A549 treated with Hydrocortisone at 1 μM for 4 hours (cell line): ENCODE measurements around the gene GRIN2C. TPM values are rescaled to one million over a fixed set of nuclear protein-coding genes. Genes with fewer than 3 reads are reported as not detected.

Experiments used
- total RNA-seq: library from RNA; stranded (reverse); fragments of 200-300 nt; extraction: Qiagen RNA extraction; gene quantifications from 5 replicates; pipeline ENCODE4 v1.2.3, GENCODE V29; 2022

Gene GRIN2C
- total RNA-seq, result 0.15 to 0.30 TPM (median 0.18 TPM) in 5 replicates

GRCh38 chr17:74859459-74860228 is at the start of gene GRIN2C:
GRIN2C (minus strand) TSS chr17:74859885; CDS start chr17:74855092, 4,793 bp downstream.

GRCh38 chr17:74892974-74893911 is 33.6 kb upstream of the GRIN2C start, which contains the start of gene FADS6:
FADS6 (minus strand) TSS chr17:74893633; CDS start chr17:74893595, 38 bp downstream.

GRCh38 chr17:74872313-74873036 is 12.8 kb upstream of the GRIN2C start, which contains the start of gene FDXR:
FDXR (minus strand) TSS chr17:74872994; CDS start chr17:74872944, 50 bp downstream.

Other genes starting within 250 kb of the GRIN2C start
- not detected in 5 replicates for gene CD300E, start 236.1 kb downstream of the GRIN2C start, total RNA-seq
- not detected in 5 replicates for gene CD300LF, start 147.0 kb downstream of the GRIN2C start, total RNA-seq
- 0.84 to 1.7 TPM (median 1.2 TPM) in 5 replicates for gene RAB37, start 122.6 kb downstream of the GRIN2C start, total RNA-seq
- gene NHERF1, start 111.3 kb downstream of the GRIN2C start, total RNA-seq, result 35.6 to 43.3 TPM (median 40.9 TPM) in 5 replicates
- 47.3 to 59.2 TPM (median 52.9 TPM) in 5 replicates for gene NAT9, start 83.5 kb downstream of the GRIN2C start, total RNA-seq
- 52.1 to 74.4 TPM (median 60.4 TPM) in 5 replicates for gene FDXR, start 13.1 kb upstream of the GRIN2C start, total RNA-seq
- 0.09 TPM in 1 of 5 replicates, not detected in the others for gene FADS6, start 33.7 kb upstream of the GRIN2C start, total RNA-seq
- 0.02 to 0.14 TPM (median 0.09 TPM) in 5 replicates for gene USH1G, start 63.4 kb upstream of the GRIN2C start, total RNA-seq
- 0.06 to 0.12 TPM (median 0.08 TPM) in 5 replicates for gene OTOP2, start 64.4 kb upstream of the GRIN2C start, total RNA-seq
- gene OTOP3, start 76.0 kb upstream of the GRIN2C start, total RNA-seq, result not detected in 5 replicates
- 15.3 to 18.3 TPM (median 16.9 TPM) in 5 replicates for gene HID1, start 112.9 kb upstream of the GRIN2C start, total RNA-seq
- gene CDR2L, start 127.7 kb upstream of the GRIN2C start, total RNA-seq, result 65.6 to 80.7 TPM (median 75.4 TPM) in 5 replicates
- 71.2 to 79.0 TPM (median 76.6 TPM) in 5 replicates for gene MRPL58, start 152.8 kb upstream of the GRIN2C start, total RNA-seq
- 481 to 533 TPM (median 504 TPM) in 5 replicates for gene ATP5PD, start 187.1 kb upstream of the GRIN2C start, total RNA-seq
- gene KCTD2, start 187.3 kb upstream of the GRIN2C start, total RNA-seq, result 30.1 to 35.5 TPM (median 30.5 TPM) in 5 replicates
- gene SLC16A5, start 228.1 kb upstream of the GRIN2C start, total RNA-seq, result 25.8 to 33.0 TPM (median 29.0 TPM) in 5 replicates